Measurements from ENCODE around the gene TEX261. TPM values are rescaled to one million over a fixed set of nuclear protein-coding genes. Genes with fewer than 3 reads are reported as not detected.

TEX261 gene
- total and polyA plus RNA-seq, 2 experiments from 2014 or later, result 5.7 to 17.5 TPM

GRCh38 chr2:70984228-70984575 lies 10.5 kb downstream of the TEX261 start:
- TF ChIP-seq EZH2 (IDR thresholded peaks at IDR 0.05; ENCODE audit: low read depth, unreplicated experiment) (no peak), ZNF331 (CRISPR knock-in tag; IDR thresholded peaks at IDR 0.05; ENCODE audit: low read depth) (no peak), CTCF (conservative IDR thresholded peaks at IDR 0.05; ENCODE audit: low read depth in 2 of 2) (no peak), STAT1 (IDR thresholded peaks at IDR 0.05; ENCODE audit: unreplicated experiment) (no peak), NANOG (IDR thresholded peaks at IDR 0.05; ENCODE audit: borderline replicate concordance) (no peak), JUNB (IDR thresholded peaks at IDR 0.05; ENCODE audit: unreplicated experiment) (no peak), POLR2AphosphoS5 (IDR thresholded peaks at IDR 0.05; ENCODE audit: low read depth) (no peak), EZH2phosphoT487 (IDR thresholded peaks at IDR 0.05; ENCODE audit: unreplicated experiment) (no peak), REST (IDR thresholded peaks at IDR 0.05; ENCODE audit: unreplicated experiment) (no peak), CREB1 (CRISPR knock-in tag; IDR thresholded peaks at IDR 0.05; ENCODE audit: low read depth) (no peak)
- ATAC-seq (no peak), DNase-seq (ENCODE audit: low spot score) (no peak)
- no peak overlapping the region for H3K4me3 Mint-ChIP-seq
- Histone ChIP-seq H3K27me3 (ENCODE audit: insufficient read depth) (peaks cover 11% of the 10 kb centered on the region), H3F3A (replicated peaks; ENCODE audit: low read depth) (no peaks in the 10 kb centered on the region), H4K20me1 (replicated peaks; ENCODE audit: insufficient read depth) (peaks cover 8% of the 10 kb centered on the region), H3K4me1 (ENCODE audit: insufficient read depth) (no peaks in the 10 kb centered on the region), H3K4me3 (peak overlapping the region; percentile 39; the same call in 1 of the 2 replicates), H3K9me2 (ENCODE audit: insufficient read depth) (no peaks in the 10 kb centered on the region), H3K36me3 (ENCODE audit: insufficient read depth) (no peaks in the 10 kb centered on the region), H3K27ac (ENCODE audit: low read depth) (no peak overlapping the region), H3K4me2 (peak overlapping the region; percentile 70; the same call in 1 of the 2 replicates), H2AFZ (no peak overlapping the region), H3K79me2 (replicated peaks; ENCODE audit: insufficient read depth) (no peaks in the 10 kb centered on the region)
- H3K27ac Mint-ChIP-seq, result no peak overlapping the region
- peaks cover 19% of the 10 kb centered on the region for H3K36me3 Mint-ChIP-seq (ENCODE audit: low read depth)
- no peaks in the 10 kb centered on the region; the same call in 2 of the 3 replicates for H3K9me3 Mint-ChIP-seq
- peaks cover 5% of the 10 kb centered on the region for H3K4me1 Mint-ChIP-seq
- peaks cover 19% of the 10 kb centered on the region for H3K27me3 Mint-ChIP-seq (ENCODE audit: insufficient read depth, low read depth, poor library complexity)

GRCh38 chr2:70983506-70984227 lies 11.0 kb downstream of the TEX261 start:
- Histone ChIP-seq H3K4me3 (no peak overlapping the region), H3K27me3 (ENCODE audit: insufficient read depth) (peaks cover 14% of the 10 kb centered on the region), H4K20me1 (replicated peaks; ENCODE audit: insufficient read depth) (peaks cover 8% of the 10 kb centered on the region), H3K79me2 (replicated peaks; ENCODE audit: insufficient read depth) (no peaks in the 10 kb centered on the region), H3K36me3 (ENCODE audit: insufficient read depth) (no peaks in the 10 kb centered on the region), H3F3A (replicated peaks; ENCODE audit: low read depth) (no peaks in the 10 kb centered on the region), H3K9me2 (ENCODE audit: insufficient read depth) (no peaks in the 10 kb centered on the region), H3K4me2 (no peak overlapping the region), H3K27ac (ENCODE audit: low read depth) (no peak overlapping the region), H2AFZ (no peak overlapping the region), H3K4me1 (ENCODE audit: insufficient read depth) (no peaks in the 10 kb centered on the region)
- H3K4me1 Mint-ChIP-seq, result peaks cover 5% of the 10 kb centered on the region
- H3K9me3 Mint-ChIP-seq, result no peaks in the 10 kb centered on the region; the same call in 2 of the 3 replicates
- no peak for ATAC-seq
- TF ChIP-seq STAT1 (IDR thresholded peaks at IDR 0.05; ENCODE audit: unreplicated experiment) (no peak), EZH2 (IDR thresholded peaks at IDR 0.05; ENCODE audit: low read depth, unreplicated experiment) (no peak), NANOG (IDR thresholded peaks at IDR 0.05; ENCODE audit: borderline replicate concordance) (no peak), ZNF114 (CRISPR knock-in tag; IDR thresholded peaks at IDR 0.05) (no peak), ZNF331 (CRISPR knock-in tag; IDR thresholded peaks at IDR 0.05; ENCODE audit: low read depth) (no peak)
- DNase-seq (ENCODE audit: low spot score), result no peak
- H3K27ac Mint-ChIP-seq, result no peak overlapping the region
- H3K27me3 Mint-ChIP-seq (ENCODE audit: insufficient read depth, low read depth, poor library complexity), result peaks cover 18% of the 10 kb centered on the region
- no peak overlapping the region for H3K4me3 Mint-ChIP-seq
- peaks cover 15% of the 10 kb centered on the region for H3K36me3 Mint-ChIP-seq (ENCODE audit: low read depth)

Data from GM23338 (cell line).